ENCODE data around the gene SLC8A3.

Gene SLC8A3

GRCh38 chr14:70019695-70020094 lies 169.1 kb downstream of the SLC8A3 start:
- DNase-seq, result no peak

- no peak for DNase-seq
Measured at GRCh38 chr14:70018713-70019211, 170.0 kb downstream of the SLC8A3 start.

GRCh38 chr14:70018230-70018629 lies 170.5 kb downstream of the SLC8A3 start:
- no peak for DNase-seq

- DNase-seq, result no peak
Measured at GRCh38 chr14:70014406-70015095, 174.2 kb downstream of the SLC8A3 start.

- DNase-seq, result peak; percentile 22
Measured at GRCh38 chr14:70013271-70013873, 175.4 kb downstream of the SLC8A3 start.

GRCh38 chr14:70011708-70012107 lies 177.0 kb downstream of the SLC8A3 start:
- no peak for DNase-seq

- peak; percentile 19 for DNase-seq
Measured at GRCh38 chr14:70011098-70011497, 177.7 kb downstream of the SLC8A3 start.

GRCh38 chr14:70009961-70010360 lies 178.8 kb downstream of the SLC8A3 start:
- DNase-seq, result no peak

- DNase-seq, result no peak
Measured at GRCh38 chr14:70008284-70009262, 180.2 kb downstream of the SLC8A3 start.

- DNase-seq, result no peak
Measured at GRCh38 chr14:70006699-70007098, 182.1 kb downstream of the SLC8A3 start.

- DNase-seq, result no peak
Measured at GRCh38 chr14:70005281-70005805, 183.4 kb downstream of the SLC8A3 start.

- no peak for DNase-seq
Measured at GRCh38 chr14:70004791-70005190, 184.0 kb downstream of the SLC8A3 start.

- DNase-seq, result no peak
Measured at GRCh38 chr14:70002589-70003346, 186.0 kb downstream of the SLC8A3 start.

- no peak for DNase-seq
Measured at GRCh38 chr14:70000601-70001000, 188.2 kb downstream of the SLC8A3 start.

GRCh38 chr14:69999261-69999674 lies 189.5 kb downstream of the SLC8A3 start:
- DNase-seq, result no peak

- no peak for DNase-seq
Measured at GRCh38 chr14:69997849-69998248, 190.9 kb downstream of the SLC8A3 start.

- DNase-seq, result no peak
Measured at GRCh38 chr14:69996216-69996615, 192.5 kb downstream of the SLC8A3 start.

All from retina (tissue), 1 donor.